Endothelial cell of umbilical vein (primary cell): Measurements from ENCODE around the gene CAMK2D. TPM values are rescaled to one million over a fixed set of nuclear protein-coding genes. Genes with fewer than 3 reads are reported as not detected.

Experiments used
- BruUV-seq: library from RNA; stranded (reverse); fragments of 400-500 nt; replicated peaks from 2 replicates; lab custom pipeline; 2021; lab: Mats Ljungman, UMichigan
- CTCF ChIA-PET: fragments of 300-600, 350-600 bp; sonication (Branson Sonifier 250); formaldehyde crosslinking; loops from one replicate; lab custom pipeline; 2021; ENCODE audit warnings: antibody characterized with exemption, inconsistent platforms; lab: Charles Lee
- POLR2A ChIA-PET: fragments of 300-600, 350-600 bp; sonication (Branson Sonifier 250); formaldehyde crosslinking; loops from one replicate; lab custom pipeline; 2021; ENCODE audit warnings: antibody characterized with exemption, inconsistent platforms; lab: Charles Lee
- DNase-seq: peaks from one replicate; pipeline ENCODE4 v3.0.0-alpha.2; 2011; ENCODE audit warnings: low read depth, low spot score
- FAIRE-seq: peaks from 2 replicates; lab custom pipeline; 2011; peaks lifted over from hg19 to GRCh38; lab: Jason Lieb, UNC
- H2AFZ ChIP-seq: 2 replicates; pipeline ENCODE4 v1.6.0; 2012; ENCODE audit warnings: low read depth, low read length, control low read depth, inconsistent platforms
- H3K27ac ChIP-seq: 2 replicates; pipeline ENCODE4 v1.5.1; 2011; ENCODE audit warnings: low read depth, mild to moderate bottlenecking, control low read depth, low read length, moderate library complexity; ENCODE audit not compliant: insufficient read depth
- H3K27me3 ChIP-seq, 2 experiments: 2 replicates each; pipeline versions ENCODE4 v1.6.0 to v1.6.1; 2011; ENCODE audit warnings: low read length in 2 of 2, mixed read lengths in 1 of 2; ENCODE audit not compliant: control insufficient read depth in 2 of 2, insufficient read depth in 2 of 2
- H3K36me3 ChIP-seq, 2 experiments: 2 replicates in 1 of 2; 3 replicates in 1 of 2; pipeline ENCODE4 v1.5.1; 2011; ENCODE audit warnings: low read length in 2 of 2, mild to moderate bottlenecking in 1 of 2, moderate library complexity in 1 of 2; ENCODE audit not compliant: control insufficient read depth in 2 of 2, insufficient read depth in 2 of 2; ENCODE audit errors: extremely low read depth in 1 of 2
- H3K4me1 ChIP-seq: 3 replicates; pipeline ENCODE4 v1.5.1; 2011; ENCODE audit warnings: mild to moderate bottlenecking, low read length; ENCODE audit not compliant: control insufficient read depth, insufficient read depth; ENCODE audit errors: extremely low read depth
- H3K4me2 ChIP-seq: 2 replicates; pipeline ENCODE4 v1.6.1; 2011; ENCODE audit warnings: low read length, control low read depth, mixed read lengths; ENCODE audit not compliant: insufficient read depth
- H3K4me3 ChIP-seq, 3 experiments: fragments of 200-600 bp in 1 of 3; sonication (generic), shearing (Covaris generic) in 1 of 3; replicated peaks in 1 of 3; 2 replicates each; pipeline ENCODE4 v1.5.1; 2011 to 2016; ENCODE audit warnings: control low read depth in 3 of 3, low read length in 3 of 3, mild to moderate bottlenecking in 2 of 3, inconsistent platforms in 1 of 3, low read depth in 1 of 3, moderate library complexity in 1 of 3; ENCODE audit not compliant: insufficient read depth in 1 of 3
- H3K79me2 ChIP-seq: 2 replicates; pipeline ENCODE4 v1.6.0; 2012; ENCODE audit warnings: low read length, inconsistent platforms; ENCODE audit not compliant: control insufficient read depth, insufficient read depth
- H3K9ac ChIP-seq: replicated peaks from 2 replicates; pipeline ENCODE3; 2011; ENCODE audit warnings: low read length, control low read depth; ENCODE audit not compliant: insufficient read depth; ENCODE audit errors: extremely low read depth
- H3K9me1 ChIP-seq: replicated peaks from 3 replicates; pipeline ENCODE4 v1.6.0; 2011; ENCODE audit warnings: mild to moderate bottlenecking, low read length; ENCODE audit not compliant: control insufficient read depth, insufficient read depth; ENCODE audit errors: extremely low read depth
- H3K9me3 ChIP-seq: replicated peaks from 2 replicates; pipeline ENCODE4 v1.5.1; 2012; ENCODE audit warnings: low read length, inconsistent platforms; ENCODE audit not compliant: control insufficient read depth, insufficient read depth
- H4K20me1 ChIP-seq: replicated peaks from 2 replicates; pipeline ENCODE3; 2011; ENCODE audit warnings: mild to moderate bottlenecking, low read length; ENCODE audit not compliant: control insufficient read depth, insufficient read depth; ENCODE audit errors: extremely low read depth
- CTCF ChIP-seq, 2 donors: IDR thresholded peaks; 1 replicate in 1 of 2; 2 replicates in 1 of 2; pipeline ENCODE4 v1.5.1; 2011; ENCODE audit warnings: low read length in 2 of 2, mild to moderate bottlenecking in 2 of 2, moderate library complexity in 2 of 2, control low read depth in 1 of 2, inconsistent platforms in 1 of 2, low read depth in 1 of 2; ENCODE audit not compliant: insufficient read depth in 1 of 2; ENCODE audit errors: extremely low read depth in 1 of 2
- EZH2 ChIP-seq: IDR thresholded peaks from 2 replicates; pipeline ENCODE4 v1.6.1; 2012; ENCODE audit warnings: borderline replicate concordance, low read depth, mild to moderate bottlenecking, moderate library complexity, low read length, inconsistent platforms; ENCODE audit not compliant: severe bottlenecking
- FOS ChIP-seq: IDR thresholded peaks from 2 replicates; pipeline ENCODE4 v1.6.1; 2011; ENCODE audit warnings: mild to moderate bottlenecking, low read length, moderate library complexity, borderline replicate concordance; ENCODE audit not compliant: insufficient read depth
- GATA2 ChIP-seq: IDR thresholded peaks from 2 replicates; pipeline ENCODE4 v1.7.0; 2011; ENCODE audit warnings: low read depth, mild to moderate bottlenecking, moderate library complexity, mixed read lengths, low read length; ENCODE audit not compliant: insufficient read length, insufficient read depth
- JUN ChIP-seq: IDR thresholded peaks from 2 replicates; pipeline ENCODE4 v1.6.1; 2011; ENCODE audit warnings: borderline replicate concordance, low read depth; ENCODE audit not compliant: insufficient read length, insufficient read depth
- MAX ChIP-seq: IDR thresholded peaks from 2 replicates; pipeline ENCODE4 v1.6.1; 2011; ENCODE audit not compliant: insufficient read depth, insufficient read length
- MYC ChIP-seq: IDR thresholded peaks from one replicate; pipeline ENCODE4 v1.6.1; 2011; ENCODE audit warnings: mild to moderate bottlenecking, low read depth, low read length
- POLR2A ChIP-seq: IDR thresholded peaks from 2 replicates; pipeline ENCODE4 v1.6.1; 2012; ENCODE audit warnings: low read depth, mild to moderate bottlenecking, control low read depth, low read length
- POLR2AphosphoS5 ChIP-seq: IDR thresholded peaks from 2 replicates; pipeline ENCODE4 v1.6.1; 2012; ENCODE audit warnings: low read depth, mild to moderate bottlenecking, control low read depth, low read length, moderate library complexity; ENCODE audit not compliant: insufficient read depth
- dilution Hi-C: fragments of 300-500 bp; cut with MboI; formaldehyde crosslinking; loops from one replicate; pipeline ENCODE4 v1.15.0; 2019; ENCODE audit warnings: low sequenced_read_pairs; ENCODE audit not compliant: extremely low pct_ligation_motif_present
- intact Hi-C: fragments of 100-400 bp; cut with micrococcal nuclease; formaldehyde crosslinking; loops from one replicate; pipeline ENCODE4 v1.10.0; 2022
- polyA plus RNA-seq, 4 experiments: library from polyadenylated mRNA; depleted of rRNA in 3 of 4; stranded (reverse) in 3 of 4; unstranded in 1 of 4; fragments of >200 nt; gene quantifications; 2 replicates each; pipeline versions ENCODE4 v1.2.1 to v1.2.3, GENCODE V29; 2011 to 2012; ENCODE audit warnings: missing spikeins in 1 of 4
- total RNA-seq: library from RNA; stranded (reverse); gene quantifications from 2 replicates; pipeline ENCODE4 v1.2.3, GENCODE V29; 2021

Gene CAMK2D
- total and polyA plus RNA-seq, 2 donors (not counting 3 experiments of a cell fraction or from before 2014, with no cell fraction given) = 10.4 to 30.7 TPM

GRCh38 chr4:113419631-113420030 is 341.9 kb downstream of the CAMK2D start:
- Histone ChIP-seq H2AFZ (no peak overlapping the region), H3K27ac (no peak overlapping the region), H3K4me2 (no peak overlapping the region), H3K36me3 (no peaks in the 10 kb centered on the region), H3K4me3 (no peak overlapping the region), H4K20me1 (no peaks in the 10 kb centered on the region), H3K4me1 (no peaks in the 10 kb centered on the region), H3K9me1 (no peaks in the 10 kb centered on the region), H3K79me2 (no peaks in the 10 kb centered on the region), H3K27me3 (no peaks in the 10 kb centered on the region), H3K9me3 (no peaks in the 10 kb centered on the region), H3K9ac (no peak overlapping the region)
- no peak for DNase-seq
- POLR2A ChIA-PET = no interaction called here
- dilution Hi-C loops (no loop called here), intact Hi-C loops (no loop called here)
- no peak for FAIRE-seq
- BruUV-seq = no TSS peak
- no peak for TF ChIP-seq MAX
- CTCF ChIA-PET = no interaction called here

GRCh38 chr4:113411496-113411938 is 350.0 kb downstream of the CAMK2D start:
- Histone ChIP-seq H3K27ac (no peak overlapping the region), H3K79me2 (no peaks in the 10 kb centered on the region), H3K4me3 (no peak overlapping the region), H3K4me1 (no peaks in the 10 kb centered on the region), H3K36me3 (no peaks in the 10 kb centered on the region), H3K27me3 (no peaks in the 10 kb centered on the region), H2AFZ (no peak overlapping the region), H3K9me3 (no peaks in the 10 kb centered on the region), H3K9me1 (no peaks in the 10 kb centered on the region), H4K20me1 (no peaks in the 10 kb centered on the region), H3K4me2 (no peak overlapping the region), H3K9ac (no peak overlapping the region)
- intact Hi-C loops = no loop called here
- TF ChIP-seq POLR2AphosphoS5 = no peak
- no peak for TF ChIP-seq MYC
- no peak for TF ChIP-seq FOS
- TF ChIP-seq EZH2 = no peak
- no peak for TF ChIP-seq MAX
- TF ChIP-seq JUN = no peak
- no peak for TF ChIP-seq POLR2A
- TF ChIP-seq GATA2 = no peak
- no peak for TF ChIP-seq CTCF (IDR thresholded peaks at IDR 0.05; ENCODE audit: extremely low read depth in 1 of 2, insufficient read depth in 1 of 2, low read depth in 1 of 2, low read length in 2 of 2)
- DNase-seq (no peak), FAIRE-seq (no peak)
- no TSS peak for BruUV-seq
- ChIA-PET CTCF (no interaction called here), POLR2A (no interaction called here)
- dilution Hi-C loops = no loop called here
